VCaP (cell line): ENCODE results near the gene SLC34A1.
"Not testable (repeated sequence)": the region's sequence is repeated elsewhere in the genome, so short reads cannot be mapped to it uniquely, and the experiment has no call there.

Source experiments
- H3K27ac ChIP-seq: fragments of 450-650 bp; 2 replicates; pipeline ENCODE4 v1.5.1; 2017
- CTCF ChIP-seq: fragments of 450-650 bp; conservative IDR thresholded peaks from 2 replicates; pipeline ENCODE4 v1.5.1; 2017; ENCODE audit warnings: mild to moderate bottlenecking, moderate library complexity

Gene SLC34A1

GRCh38 chr5:177356746-177357145 is 27.5 kb upstream of the SLC34A1 start:
- no peak for TF ChIP-seq CTCF

GRCh38 chr5:177357146-177357458 is 27.1 kb upstream of the SLC34A1 start:
- TF ChIP-seq CTCF = no peak
- H3K27ac ChIP-seq = peak overlapping the region; percentile 80

More at GRCh38 chr5:177356746-177357145, 27.5 kb upstream of the SLC34A1 start:
- H3K27ac ChIP-seq = peak overlapping the region; percentile 80

- H3K27ac ChIP-seq = peak within 1 kb of the TSS; percentile 80
- TF ChIP-seq CTCF = no peak
Measured at GRCh38 chr5:177357459-177358351, 26.5 kb upstream of the SLC34A1 start, which contains the start of gene RGS14. RGS14 (plus strand) TSS chr5:177357924; CDS start chr5:177358025, 101 bp downstream.

GRCh38 chr5:177358370-177358819 is 25.8 kb upstream of the SLC34A1 start:
- TF ChIP-seq CTCF = no peak
- H3K27ac ChIP-seq = peak overlapping the region; percentile 80

GRCh38 chr5:177359451-177359851 is 24.8 kb upstream of the SLC34A1 start:
- no peak overlapping the region; the same call in 1 of the 2 replicates for H3K27ac ChIP-seq
- TF ChIP-seq CTCF = no peak

GRCh38 chr5:177359860-177360259 is 24.4 kb upstream of the SLC34A1 start:
- no peak for TF ChIP-seq CTCF
- H3K27ac ChIP-seq = no peak overlapping the region; the same call in 1 of the 2 replicates

- H3K27ac ChIP-seq = not testable (repeated sequence)
Measured at GRCh38 chr5:177360740-177361139, 23.5 kb upstream of the SLC34A1 start.
